H9 (cell line): ENCODE data around the gene EDIL3. TPM values are rescaled to one million over a fixed set of nuclear protein-coding genes. Genes with fewer than 3 reads are reported as not detected.

Experiments
- DNase-seq: peaks from one replicate; pipeline ENCODE4 v3.0.0-alpha.2; 2017
- H2AFZ ChIP-seq: one replicate; pipeline ENCODE4 v1.6.1; 2013; ENCODE audit warnings: mild to moderate bottlenecking, low read length, control low read depth, moderate library complexity
- H2AK5ac ChIP-seq: 2 replicates; pipeline ENCODE4 v1.6.1; 2013; ENCODE audit warnings: low read length, control low read depth, mixed read lengths; ENCODE audit not compliant: insufficient read length
- H2BK120ac ChIP-seq: one replicate; pipeline ENCODE4 v1.6.1; 2013; ENCODE audit warnings: low read depth, mild to moderate bottlenecking, low read length, control low read depth, inconsistent platforms; ENCODE audit not compliant: poor library complexity, severe bottlenecking
- H2BK12ac ChIP-seq: 2 replicates; pipeline ENCODE4 v1.6.1; 2013; ENCODE audit warnings: low read length, control low read depth, mixed read lengths, low read depth; ENCODE audit not compliant: insufficient read length
- H2BK15ac ChIP-seq: 2 replicates; pipeline ENCODE4 v1.6.1; 2013; ENCODE audit warnings: low read depth, low read length, control low read depth
- H2BK20ac ChIP-seq: one replicate; pipeline ENCODE4 v1.6.1; 2013; ENCODE audit warnings: low read depth, mild to moderate bottlenecking, low read length, control low read depth, inconsistent platforms; ENCODE audit not compliant: poor library complexity, severe bottlenecking
- H2BK5ac ChIP-seq: 2 replicates; pipeline ENCODE4 v1.6.1; 2013; ENCODE audit warnings: low read length, control low read depth, mixed read lengths; ENCODE audit not compliant: insufficient read length
- H3K14ac ChIP-seq: 2 replicates; pipeline ENCODE4 v1.6.1; 2013; ENCODE audit warnings: low read length, control low read depth; ENCODE audit not compliant: insufficient read depth
- H3K18ac ChIP-seq: 2 replicates; pipeline ENCODE4 v1.6.1; 2013; ENCODE audit warnings: low read depth, mild to moderate bottlenecking, mixed read lengths, low read length, control low read depth; ENCODE audit not compliant: insufficient read length
- H3K23ac ChIP-seq: 2 replicates; pipeline ENCODE4 v1.6.1; 2013; ENCODE audit warnings: low read length, control low read depth, mixed read lengths, low read depth; ENCODE audit not compliant: insufficient read length
- H3K23me2 ChIP-seq: 2 replicates; pipeline ENCODE4 v1.6.1; 2013; ENCODE audit warnings: low read depth, mild to moderate bottlenecking, mixed read lengths, low read length, control low read depth; ENCODE audit not compliant: insufficient read length, poor library complexity, severe bottlenecking
- H3K27ac ChIP-seq: 2 replicates; pipeline ENCODE4 v1.5.1; 2013; ENCODE audit warnings: low read length, control low read depth, mixed read lengths, low read depth; ENCODE audit not compliant: insufficient read length
- H3K27me3 ChIP-seq: 2 replicates; pipeline ENCODE4 v1.6.1; 2013; ENCODE audit warnings: low read length, control low read depth, inconsistent platforms; ENCODE audit not compliant: insufficient read depth
- H3K4ac ChIP-seq: 2 replicates; pipeline ENCODE4 v1.6.1; 2013; ENCODE audit warnings: low read depth, mild to moderate bottlenecking, control low read depth, inconsistent platforms, low read length, moderate library complexity
- H3K4me1 ChIP-seq: 2 replicates; pipeline ENCODE4 v1.6.1; 2013; ENCODE audit warnings: low read length, control low read depth, inconsistent platforms; ENCODE audit not compliant: insufficient read depth
- H3K4me2 ChIP-seq: 2 replicates; pipeline ENCODE4 v1.6.1; 2013; ENCODE audit warnings: low read length, control low read depth, mixed read lengths; ENCODE audit not compliant: insufficient read length, insufficient read depth
- H3K56ac ChIP-seq: 2 replicates; pipeline ENCODE4 v1.6.1; 2013; ENCODE audit warnings: low read depth, mild to moderate bottlenecking, mixed read lengths, low read length, control low read depth; ENCODE audit not compliant: insufficient read length
- H3K79me1 ChIP-seq: 2 replicates; pipeline ENCODE4 v1.6.1; 2013; ENCODE audit warnings: low read depth, mild to moderate bottlenecking, moderate library complexity, low read length, control low read depth, inconsistent platforms; ENCODE audit not compliant: insufficient read depth, poor library complexity, severe bottlenecking
- H3K79me2 ChIP-seq: 2 replicates; pipeline ENCODE4 v1.6.1; 2013; ENCODE audit warnings: low read length, control low read depth, inconsistent platforms; ENCODE audit not compliant: insufficient read depth
- H3K9ac ChIP-seq: 2 replicates; pipeline ENCODE4 v1.6.1; 2013; ENCODE audit warnings: low read length, control low read depth, mixed read lengths; ENCODE audit not compliant: insufficient read length; ENCODE audit errors: extremely low read depth
- H3K9me3 ChIP-seq: one replicate; pipeline ENCODE4 v1.6.1; 2013; ENCODE audit warnings: low read depth, low read length, inconsistent platforms; ENCODE audit not compliant: control insufficient read depth
- H3T11ph ChIP-seq: one replicate; pipeline ENCODE4 v1.6.1; 2013; ENCODE audit warnings: mild to moderate bottlenecking, low read length, control low read depth, inconsistent platforms
- H4K20me1 ChIP-seq: one replicate; pipeline ENCODE4 v1.6.1; 2013; ENCODE audit not compliant: control insufficient read depth, insufficient read length, insufficient read depth
- H4K5ac ChIP-seq: 2 replicates; pipeline ENCODE4 v1.6.1; 2013; ENCODE audit warnings: low read depth, mild to moderate bottlenecking, mixed read lengths, low read length, control low read depth; ENCODE audit not compliant: insufficient read length
- H4K8ac ChIP-seq: replicated peaks from 2 replicates; pipeline ENCODE4 v1.6.1; 2013; ENCODE audit warnings: low read length, control low read depth, mixed read lengths, low read depth; ENCODE audit not compliant: insufficient read length
- H4K91ac ChIP-seq: 2 replicates; pipeline ENCODE4 v1.6.1; 2013; ENCODE audit warnings: low read depth, mild to moderate bottlenecking, moderate library complexity, mixed read lengths, low read length, control low read depth; ENCODE audit not compliant: insufficient read length
- H3K27ac Mint-ChIP-seq, 3 experiments: 2 replicates in 2 of 3; 3 replicates in 1 of 3; pipeline ENCODE4 v1.8.0; 2020 to 2021; ENCODE audit warnings: mixed read lengths in 3 of 3, mild to moderate bottlenecking in 1 of 3, moderate library complexity in 1 of 3
- H3K27me3 Mint-ChIP-seq: 2 replicates; pipeline ENCODE4 v1.8.0; 2021; ENCODE audit warnings: low read depth, mild to moderate bottlenecking, moderate library complexity, mixed read lengths
- H3K36me3 Mint-ChIP-seq, 3 experiments: 2 replicates in 2 of 3; 3 replicates in 1 of 3; pipeline ENCODE4 v1.8.0; 2020 to 2021; ENCODE audit warnings: low read depth in 3 of 3, mixed read lengths in 3 of 3; ENCODE audit not compliant: insufficient read depth in 1 of 3
- H3K4me1 Mint-ChIP-seq, 2 experiments: 2 replicates each; pipeline ENCODE4 v1.8.0; 2020; ENCODE audit warnings: mixed read lengths in 2 of 2
- H3K4me3 Mint-ChIP-seq, 2 experiments: 2 replicates in 1 of 2; 3 replicates in 1 of 2; pipeline ENCODE4 v1.8.0; 2020 to 2021; ENCODE audit warnings: mild to moderate bottlenecking in 2 of 2, mixed read lengths in 2 of 2, moderate library complexity in 1 of 2
- H3K9me3 Mint-ChIP-seq, 2 experiments: 2 replicates in 1 of 2; 3 replicates in 1 of 2; pipeline ENCODE4 v1.8.0; 2020; ENCODE audit warnings: mild to moderate bottlenecking in 2 of 2, mixed read lengths in 2 of 2, moderate library complexity in 1 of 2
- CTCF ChIP-seq: fragments of 200-600 bp; sonication (generic); conservative IDR thresholded peaks from 3 replicates; pipeline ENCODE4 v1.8.0; 2021; ENCODE audit warnings: antibody characterized with exemption, mild to moderate bottlenecking
- WGBS: extraction: QIAGEN DNeasy Blood & Tissue Kit; methylation state at CpG from one replicate; pipeline ENCODE4 v1.1.7; 2013; ENCODE audit warnings: missing lambda C conversion rate, low lambda C conversion rate, mixed read lengths; ENCODE audit not compliant: insufficient read length; ENCODE audit errors: extremely low coverage; 5-methylcytosine and 5-hydroxymethylcytosine counted together
- total RNA-seq: library from RNA; stranded (reverse); gene quantifications from 2 replicates; pipeline ENCODE4 v1.2.1, GENCODE V29; 2021

EDIL3 gene
- total RNA-seq, 1 experiment from 2014 or later: 61.9 TPM

GRCh38 chr5:84253946-84254345, 130.7 kb downstream of the EDIL3 start:
- no peak overlapping the region for H2BK5ac ChIP-seq

More at GRCh38 chr5:84253946-84254345, 130.7 kb downstream of the EDIL3 start:
- H2BK15ac ChIP-seq: no peak overlapping the region
- H2AK5ac ChIP-seq: no peak overlapping the region
- no peaks in the 10 kb centered on the region; the same call in 1 of the 2 replicates for H3K4me1 ChIP-seq
- H4K5ac ChIP-seq: no peak overlapping the region
- H3K27ac ChIP-seq: no peak overlapping the region
- WGBS: no CpG with 5 or more reads among the region's 1 CpG
- H4K8ac ChIP-seq: no peak overlapping the region
- no peak overlapping the region for H2BK20ac ChIP-seq
- H3K4ac ChIP-seq: no peak overlapping the region
- Mint-ChIP-seq H3K4me1 (peaks cover 3% of the 10 kb centered on the region in 2 experiments; a peak in 3 of 4 replicates), H3K4me3 (no peak overlapping the region), H3K27me3 (no peaks in the 10 kb centered on the region), H3K36me3 (no peaks in the 10 kb centered on the region), H3K9me3 (no peaks in the 10 kb centered on the region), H3K27ac (no peak overlapping the region)
- H2BK12ac ChIP-seq: no peak overlapping the region
- no peak for DNase-seq
- no peaks in the 10 kb centered on the region for H3K9me3 ChIP-seq
- no peaks in the 10 kb centered on the region for H4K20me1 ChIP-seq
- no peak overlapping the region for H3K23ac ChIP-seq
- H3K18ac ChIP-seq: no peak overlapping the region
- H3K23me2 ChIP-seq: no peaks in the 10 kb centered on the region
- no peak overlapping the region for H2AFZ ChIP-seq
- no peaks in the 10 kb centered on the region for H3K79me2 ChIP-seq
- no peak for TF ChIP-seq CTCF
- no peak overlapping the region for H3K14ac ChIP-seq
- H3K79me1 ChIP-seq: no peaks in the 10 kb centered on the region
- no peak overlapping the region for H3K4me2 ChIP-seq
- no peak overlapping the region for H4K91ac ChIP-seq
- no peak overlapping the region for H3K9ac ChIP-seq
- no peaks in the 10 kb centered on the region for H3K27me3 ChIP-seq
- H2BK120ac ChIP-seq: no peak overlapping the region
- H3T11ph ChIP-seq: no peak overlapping the region
- H3K56ac ChIP-seq: no peak overlapping the region
